Measurements from ENCODE around the gene MT3.
"Not testable (repeated sequence)": the region's sequence is repeated elsewhere in the genome, so short reads cannot be mapped to it uniquely, and the experiment has no call there.

The MT3 gene

DNA sequence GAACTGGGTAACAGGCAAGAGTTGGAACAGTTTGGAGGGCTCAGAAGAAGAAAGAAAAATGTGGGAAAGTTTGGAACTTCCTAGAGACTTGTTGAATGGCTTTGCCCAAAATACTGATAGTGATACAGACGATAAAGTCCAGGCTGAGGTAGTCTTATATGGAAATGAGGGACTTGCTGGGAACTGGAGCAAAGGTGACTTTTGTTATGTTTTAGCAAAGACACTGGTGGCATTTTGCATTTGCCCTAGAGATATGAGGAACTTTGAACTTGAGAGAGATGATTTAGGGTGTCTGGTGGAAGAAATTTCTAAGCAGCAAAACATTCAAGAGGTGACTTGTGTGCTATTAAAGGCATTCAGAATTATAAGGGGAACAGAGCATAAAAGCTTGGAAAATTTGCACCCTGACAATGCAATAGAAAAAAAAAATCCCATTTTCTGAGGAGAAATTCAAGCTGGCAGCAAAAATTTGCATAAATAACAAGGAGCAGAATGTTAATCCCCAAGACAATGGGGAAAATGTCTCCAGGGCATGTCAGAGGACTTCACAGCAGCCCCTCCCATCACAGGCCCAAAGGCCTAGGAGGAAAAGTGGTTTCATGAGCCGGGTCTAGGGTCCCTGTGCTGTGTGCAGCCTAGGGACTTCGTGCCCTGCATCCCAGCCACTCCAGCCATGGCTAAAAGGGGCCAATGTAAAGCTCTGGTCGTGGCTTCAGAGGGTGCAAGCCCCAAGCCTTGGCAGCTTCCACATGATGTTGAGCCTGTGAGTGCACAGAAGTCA, 32.5 kb downstream of the MT3 start:
- intact Hi-C loops (cut with DNase I); DNase-seq: not testable (repeated sequence)

DNA sequence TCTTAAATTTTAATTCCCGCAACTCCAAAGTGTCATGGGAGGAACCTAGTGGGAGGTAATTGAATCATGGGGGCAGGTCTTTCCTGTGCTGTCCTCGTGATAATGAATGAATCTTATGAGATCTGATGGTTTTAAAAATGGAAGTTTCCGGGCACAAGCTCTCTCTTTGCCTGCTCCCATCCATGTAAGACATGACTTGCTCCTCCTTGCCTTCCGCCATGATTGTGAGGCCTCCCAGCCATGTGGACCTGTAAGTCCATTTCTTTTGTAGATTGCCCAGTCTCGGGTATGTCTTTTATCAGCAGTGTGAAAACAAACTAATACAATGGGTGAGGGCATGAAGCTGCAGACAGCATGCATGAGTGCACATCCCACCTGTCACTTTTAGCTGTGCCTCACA, 33.9 kb downstream of the MT3 start:
- intact Hi-C loops (cut with DNase I), result not testable (repeated sequence)

DNA sequence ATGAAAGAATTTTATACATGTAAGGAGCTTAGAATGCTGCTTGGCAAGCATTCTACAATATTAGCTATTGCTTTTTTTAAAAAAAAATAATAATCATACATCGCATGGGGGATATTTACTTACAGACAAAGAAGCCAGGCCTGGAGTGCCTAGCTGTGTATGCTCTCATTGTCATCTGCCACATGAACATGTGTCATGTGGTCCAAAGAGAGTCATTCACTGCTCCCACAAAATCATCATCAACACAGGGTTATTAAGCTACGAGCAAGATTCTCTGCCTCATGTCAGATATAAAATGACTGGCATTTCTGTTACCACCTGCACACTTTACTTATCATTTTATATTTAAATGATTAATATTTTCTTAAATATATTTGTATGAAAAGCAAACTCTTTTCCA, 34.3 kb downstream of the MT3 start:
- DNase-seq, result peak in 2 of 42 donors; percentile 35 to 71
- intact Hi-C loops (cut with DNase I), result no loop called here

More for the DNA sequence above, 33.9 kb downstream of the MT3 start:
- not testable (repeated sequence) for DNase-seq

DNA sequence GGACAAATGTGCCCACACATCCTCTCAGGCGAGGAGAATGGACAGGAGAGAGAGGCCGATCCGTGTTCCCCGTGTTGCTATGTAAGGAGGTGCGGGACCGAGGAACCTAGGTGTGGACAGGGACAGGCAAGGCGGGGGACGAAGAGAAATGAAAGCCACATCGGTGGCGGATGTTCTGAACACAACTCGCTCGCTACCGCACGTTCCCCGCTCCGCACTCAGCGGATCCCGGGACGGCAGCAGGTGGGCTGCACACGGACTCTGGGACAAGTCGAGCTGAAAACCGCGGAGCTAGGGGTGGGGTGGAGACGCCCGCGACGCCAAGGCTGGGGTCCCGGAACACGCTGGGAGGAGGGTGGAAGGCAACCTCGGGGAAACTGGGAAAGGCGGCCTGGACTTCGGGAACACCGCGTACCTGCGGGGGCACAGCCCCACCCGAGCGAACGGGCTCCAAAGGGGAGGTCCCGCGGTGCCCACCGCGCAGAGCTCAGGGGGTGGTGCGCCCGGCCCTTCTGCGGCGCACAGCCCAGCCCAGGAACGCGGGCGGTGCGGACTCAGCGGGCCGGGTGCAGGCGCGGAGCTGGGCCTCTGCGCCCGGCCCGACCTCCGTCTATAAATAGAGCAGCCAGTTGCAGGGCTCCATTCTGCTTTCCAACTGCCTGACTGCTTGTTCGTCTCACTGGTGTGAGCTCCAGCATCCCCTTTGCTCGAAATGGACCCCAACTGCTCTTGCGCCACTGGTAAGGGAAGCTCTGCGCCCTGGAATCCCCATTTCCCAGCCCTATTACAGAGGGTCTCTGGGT, 36.0 kb downstream of the MT3 start, which contains the start of gene MT1E:
TSS of gene MT1E (plus strand) at position 642 of the 803 bp plus-strand sequence. CDS start at position 713, 71 bp downstream.
- peak in 41 of 42 donors; percentile 32 to 86 (median 65) for DNase-seq
- intact Hi-C loops (cut with DNase I), result no loop called here

DNA sequence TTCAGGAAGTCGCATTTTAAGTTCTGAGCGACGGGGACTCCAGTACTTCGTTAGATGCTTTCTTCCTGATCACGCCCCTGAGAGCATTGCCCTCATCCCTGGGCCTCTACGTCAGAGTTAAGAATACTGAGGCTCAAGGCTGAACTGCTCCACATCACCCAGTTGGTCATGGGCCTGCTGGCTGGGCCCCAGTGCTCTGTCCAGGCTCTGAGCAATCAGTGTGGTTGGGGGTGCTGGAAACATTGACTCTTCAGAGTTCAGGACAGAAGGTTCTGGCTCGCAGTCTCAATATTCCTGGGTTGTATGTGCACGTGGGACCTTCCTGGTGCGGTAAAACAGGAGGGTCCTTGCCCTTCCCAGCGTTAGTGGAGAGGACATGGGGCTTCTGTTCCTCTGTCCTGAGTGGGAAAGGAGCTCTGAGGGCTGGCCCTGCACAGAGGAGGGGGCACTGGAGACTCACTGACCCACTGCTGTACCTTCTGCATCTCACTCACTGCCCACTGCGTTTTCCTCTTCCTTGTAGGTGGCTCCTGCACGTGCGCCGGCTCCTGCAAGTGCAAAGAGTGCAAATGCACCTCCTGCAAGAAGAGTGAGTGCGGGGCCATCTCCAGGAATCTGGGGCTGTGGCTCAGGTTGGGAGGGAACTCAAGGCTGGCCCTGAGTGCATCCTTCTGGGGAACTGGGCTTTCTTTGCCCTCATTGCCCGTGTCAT, 36.8 kb downstream of the MT3 start:
- intact Hi-C loops (cut with DNase I), result no loop called here

DNA sequence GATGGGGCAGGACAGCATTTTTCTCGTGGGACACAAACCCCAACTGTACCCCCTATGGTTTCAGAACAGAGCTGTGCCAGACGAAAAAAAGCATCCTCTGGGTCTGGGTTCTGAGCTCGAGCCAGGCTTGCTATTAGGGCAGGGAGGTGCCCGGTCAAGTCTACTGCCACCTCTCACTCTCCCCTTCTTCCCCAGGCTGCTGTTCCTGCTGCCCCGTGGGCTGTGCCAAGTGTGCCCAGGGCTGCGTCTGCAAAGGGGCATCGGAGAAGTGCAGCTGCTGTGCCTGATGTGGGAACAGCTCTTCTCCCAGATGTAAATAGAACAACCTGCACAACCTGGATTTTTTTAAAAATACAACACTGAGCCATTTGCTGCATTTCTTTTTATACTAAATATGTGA, 37.4 kb downstream of the MT3 start:
- no peak for DNase-seq
- intact Hi-C loops (cut with DNase I), result no loop called here

More for the DNA sequence above, 36.8 kb downstream of the MT3 start:
- DNase-seq, result peak in 6 of 42 donors; percentile 28 to 65 (median 39)

DNA sequence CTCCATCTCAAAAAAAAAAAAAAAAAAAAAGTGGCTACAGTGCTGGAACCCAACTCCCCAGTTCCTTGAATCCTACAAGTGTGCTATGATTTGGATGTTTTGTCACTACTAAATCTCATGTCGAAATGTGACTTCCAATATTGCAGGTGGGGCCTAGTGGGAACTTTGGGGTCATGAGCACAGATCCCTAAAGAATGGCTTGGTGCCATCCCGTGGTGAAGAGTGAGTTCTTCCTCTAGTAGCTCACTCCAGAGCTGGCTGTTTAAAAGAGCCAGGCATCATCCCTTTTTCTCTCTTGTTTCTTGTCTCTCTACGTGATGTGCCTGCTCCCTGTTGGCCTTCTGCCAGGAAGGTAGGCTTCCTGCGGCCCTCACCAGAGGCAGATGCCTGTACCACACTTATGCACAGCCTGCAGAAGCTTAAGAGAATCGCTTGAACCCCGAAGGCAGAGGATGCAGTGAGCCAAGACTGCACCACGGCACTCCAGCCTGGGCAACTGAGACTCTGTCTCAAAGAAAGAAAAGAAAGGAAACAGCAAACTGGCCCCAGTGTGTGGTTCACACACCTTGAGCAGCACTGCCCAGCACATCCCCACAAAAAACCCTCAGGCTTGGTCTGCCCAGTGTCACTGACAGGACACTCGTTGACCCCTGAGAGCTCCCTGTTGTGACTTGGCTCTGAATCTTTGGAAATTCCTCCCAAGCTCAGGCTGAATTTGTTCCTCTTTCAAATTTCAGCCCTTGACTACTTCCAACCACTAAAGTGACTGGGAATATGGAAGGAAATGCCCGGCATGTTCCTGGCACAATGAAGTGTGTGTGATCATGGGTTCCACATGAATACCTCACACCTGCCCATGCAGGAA, 39.4 kb downstream of the MT3 start:
- DNase-seq, result no peak
- intact Hi-C loops (cut with DNase I), result no loop called here

DNA sequence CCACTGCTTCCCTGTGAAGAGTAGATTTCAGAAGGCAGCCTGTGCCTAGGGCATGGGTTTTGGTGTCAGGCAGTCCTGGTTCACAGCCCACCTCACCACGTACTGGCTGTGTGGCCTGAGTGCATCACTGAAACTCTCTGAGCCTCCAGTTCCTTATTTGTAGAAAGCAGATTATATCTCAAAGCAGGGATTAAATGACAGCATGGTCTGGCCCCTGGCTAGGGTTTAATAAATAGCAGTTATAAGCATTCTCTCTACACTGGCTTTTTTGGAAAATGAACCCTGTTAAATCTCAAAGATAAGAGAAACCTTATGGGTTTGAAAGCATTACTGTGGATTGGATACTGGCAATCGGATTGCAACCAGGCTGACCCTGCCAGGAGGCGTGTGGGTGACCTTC, 40.2 kb downstream of the MT3 start:
- intact Hi-C loops (cut with DNase I), result no loop called here
- no peak for DNase-seq

DNA sequence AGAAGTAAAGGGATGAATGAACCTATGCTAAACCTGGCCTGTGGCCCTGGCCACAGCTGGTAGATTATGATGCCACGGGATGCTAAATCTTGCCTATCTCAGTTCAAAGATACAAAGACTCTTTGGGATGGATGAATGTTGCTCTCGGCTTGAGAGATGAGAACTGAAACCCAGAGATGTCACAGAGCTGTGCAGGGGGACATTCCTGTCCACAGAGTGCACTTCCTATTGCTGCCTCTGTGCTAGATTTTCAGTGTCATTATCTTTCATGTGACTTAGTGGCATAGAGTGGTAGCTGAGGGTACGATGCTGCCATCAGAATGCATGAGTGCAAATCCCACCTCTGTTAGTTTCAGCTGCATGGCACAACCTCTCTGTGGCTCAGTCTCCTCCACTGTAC, 40.8 kb downstream of the MT3 start:
- DNase-seq, result no peak
- intact Hi-C loops (cut with DNase I), result no loop called here

DNA sequence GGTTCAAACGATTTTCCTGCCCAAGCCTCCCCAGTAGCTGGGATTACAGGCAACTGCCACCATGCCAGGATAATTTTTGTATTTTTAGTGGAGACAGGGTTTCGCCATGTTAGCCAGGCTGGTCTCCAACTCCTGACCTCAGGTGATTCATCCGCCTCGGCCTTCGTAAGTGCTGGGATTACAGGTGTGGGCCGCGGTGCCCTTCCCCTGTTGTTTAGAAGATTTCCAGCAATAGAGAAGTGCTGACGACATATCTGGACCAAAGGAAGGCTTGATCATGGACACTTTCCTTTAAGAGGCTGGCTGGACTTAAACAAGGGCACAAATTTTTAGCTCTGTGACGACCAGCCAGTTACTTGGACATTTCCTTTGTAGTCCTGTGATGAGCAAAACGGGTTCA, 41.9 kb downstream of the MT3 start:
- intact Hi-C loops (cut with DNase I), result no loop called here

DNA sequence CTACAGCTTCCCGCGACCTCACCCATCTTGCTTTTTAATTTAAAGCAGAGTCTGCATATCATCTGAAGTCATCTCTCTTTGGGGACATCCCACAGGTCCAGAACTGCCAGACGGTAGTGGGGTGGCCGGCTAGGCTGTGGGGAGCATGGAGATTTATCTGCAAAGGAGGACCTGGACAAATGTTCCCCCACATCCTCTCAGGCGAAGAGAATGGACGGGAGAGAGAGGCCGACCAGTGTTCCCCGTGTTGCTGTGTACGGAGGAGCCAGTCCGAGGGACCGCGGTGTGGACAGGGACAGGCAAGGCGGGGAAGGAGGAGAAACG, 42.5 kb downstream of the MT3 start:
- intact Hi-C loops (cut with DNase I), result no loop called here
- no peak for DNase-seq

More for the DNA sequence above, 41.9 kb downstream of the MT3 start:
- no peak for DNase-seq

DNA sequence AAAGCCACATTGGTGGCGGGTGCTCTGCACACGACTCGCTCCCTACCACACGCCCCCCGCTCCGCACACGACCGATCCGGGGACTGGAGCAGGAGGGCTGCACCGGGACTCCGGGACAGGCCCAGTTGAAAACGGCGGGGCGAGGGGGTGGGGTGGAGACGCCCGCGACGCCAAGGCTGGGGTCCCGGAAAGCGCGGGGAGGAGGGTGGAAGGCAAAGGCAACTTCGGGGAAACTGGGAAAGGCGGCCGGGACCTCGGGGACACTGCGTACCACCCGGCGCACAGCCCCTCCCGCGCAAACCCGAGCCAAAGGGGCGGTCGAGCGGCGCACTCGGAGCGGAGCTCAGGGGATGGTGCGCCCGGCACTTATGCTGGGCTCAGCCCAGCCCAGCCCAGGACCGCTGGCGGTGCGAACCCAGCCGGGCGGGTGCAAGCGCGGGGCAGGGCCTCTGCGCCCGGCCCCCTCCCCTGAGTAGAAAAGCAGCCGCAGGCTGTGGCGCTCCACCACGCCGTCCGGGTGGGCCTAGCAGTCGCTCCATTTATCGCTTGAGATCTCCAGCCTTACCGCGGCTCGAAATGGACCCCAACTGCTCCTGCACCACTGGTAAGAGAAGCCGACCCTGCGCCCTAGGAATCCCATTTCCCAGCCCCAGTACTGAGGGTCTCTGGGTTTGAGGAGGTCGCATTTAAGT, 43.0 kb downstream of the MT3 start, which contains the start of gene MT1M:
TSS of gene MT1M (plus strand) at position 504 of the 692 bp plus-strand sequence. CDS start at position 577, 73 bp downstream.
- DNase-seq, result peak in 41 of 42 donors; percentile 27 to 82 (median 61)
- intact Hi-C loops (cut with DNase I), result no loop called here

DNA sequence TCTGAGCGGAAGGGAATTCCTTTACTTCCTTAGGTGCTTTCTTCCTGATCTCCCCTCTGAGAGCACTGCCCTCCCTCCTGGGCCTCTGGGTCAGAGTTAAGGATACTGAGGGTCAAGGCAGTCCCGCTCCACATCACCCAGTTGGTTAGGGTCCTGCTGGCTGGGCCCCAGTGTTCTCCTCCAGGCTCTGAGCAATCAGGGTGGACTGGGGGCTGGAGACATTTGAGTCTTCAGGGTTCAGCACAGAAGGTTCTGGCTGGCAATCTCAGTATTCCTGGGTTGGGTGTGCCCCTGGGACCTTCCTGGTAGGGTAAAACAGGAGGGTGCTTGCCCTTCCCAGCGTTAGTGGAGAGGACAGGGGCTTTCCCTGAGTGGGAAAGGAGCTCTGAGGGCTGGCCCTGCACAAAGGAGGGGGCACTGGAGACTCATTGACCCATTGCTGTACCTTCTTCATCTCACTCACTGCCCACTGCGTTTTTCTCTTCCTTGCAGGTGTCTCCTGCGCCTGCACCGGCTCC, 43.6 kb downstream of the MT3 start:
- no peak for DNase-seq
- intact Hi-C loops (cut with DNase I), result no loop called here

DNA sequence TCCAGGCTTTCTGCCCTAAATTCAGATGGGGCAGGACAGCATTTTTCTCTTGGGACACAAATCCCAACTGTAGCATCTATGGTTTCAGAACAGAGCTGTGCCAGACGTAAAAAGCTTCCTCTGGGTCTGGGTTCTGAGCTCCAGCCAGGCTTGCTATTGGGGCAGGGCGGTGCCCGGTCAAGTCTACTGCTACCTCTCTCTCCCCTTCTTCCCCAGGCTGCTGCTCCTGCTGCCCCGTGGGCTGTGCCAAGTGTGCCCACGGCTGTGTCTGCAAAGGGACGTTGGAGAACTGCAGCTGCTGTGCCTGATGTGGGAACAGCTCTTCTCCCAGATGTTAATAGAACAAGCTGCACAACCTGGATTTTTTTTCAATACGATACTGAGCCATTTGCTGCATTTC, 44.2 kb downstream of the MT3 start:
- DNase-seq, result no peak
- intact Hi-C loops (cut with DNase I), result no loop called here

DNA sequence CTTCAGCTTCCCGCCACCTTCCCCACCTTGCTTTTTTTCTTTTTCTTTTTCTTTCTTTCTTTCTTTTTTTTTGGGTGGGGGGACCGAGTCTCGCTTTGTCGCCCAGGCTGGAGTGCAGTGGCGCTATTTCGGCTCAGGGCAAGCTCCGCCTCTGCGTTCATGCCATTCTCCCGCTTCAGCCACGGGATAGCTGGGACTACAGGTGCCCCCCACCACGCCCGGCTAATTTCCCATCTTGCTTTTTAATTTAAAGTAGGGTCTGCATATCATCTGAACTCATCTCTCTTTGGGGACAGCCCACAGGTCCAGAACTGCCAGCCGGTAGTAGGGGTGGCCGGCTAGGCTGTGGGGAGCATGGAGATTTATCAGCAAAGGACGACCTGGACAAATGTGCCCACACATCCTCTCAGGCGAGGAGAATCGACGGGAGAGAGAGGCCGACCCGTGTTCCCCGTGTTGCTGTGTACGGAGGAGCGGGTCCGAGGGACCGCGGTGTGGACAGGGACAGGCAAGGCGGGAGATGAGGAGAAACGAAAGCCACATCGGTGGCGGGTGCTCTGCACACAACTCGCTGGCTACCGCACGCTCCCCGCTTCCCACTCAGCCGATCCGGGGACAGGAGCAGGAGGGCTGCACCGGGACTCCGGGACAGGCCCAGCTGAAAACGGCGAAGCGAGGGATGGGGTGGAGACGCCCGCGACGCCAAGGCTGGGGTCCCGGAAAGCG, 45.5 kb downstream of the MT3 start:
- no peak for DNase-seq
- intact Hi-C loops (cut with DNase I), result no loop called here

DNA sequence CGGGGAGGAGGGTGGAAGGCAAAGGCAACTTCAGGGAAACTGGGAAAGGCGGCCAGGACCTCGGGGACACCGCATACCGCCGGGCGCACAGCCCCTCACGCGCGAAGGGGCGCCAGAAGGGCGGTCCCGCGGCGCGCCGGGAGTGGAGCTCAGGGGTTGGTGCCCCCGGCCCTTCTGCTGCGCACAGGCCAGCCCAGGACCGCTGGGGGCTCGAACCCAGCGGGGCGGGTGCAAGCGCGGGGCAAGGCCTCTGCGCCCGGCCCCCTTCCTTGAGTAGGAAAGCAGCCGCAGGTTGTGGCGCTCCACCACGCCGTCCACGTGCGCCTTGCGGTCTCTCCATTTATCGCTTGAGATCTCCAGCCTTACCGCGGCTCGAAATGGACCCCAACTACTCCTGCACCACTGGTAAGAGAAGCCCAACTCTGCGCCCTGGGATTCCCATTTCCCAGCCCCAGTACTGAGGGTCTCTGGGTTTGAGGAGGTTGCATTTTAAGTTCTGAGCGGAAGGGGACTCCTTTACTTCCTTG, 46.2 kb downstream of the MT3 start:
- intact Hi-C loops (cut with DNase I), result no loop called here

More for the DNA sequence above, 46.2 kb downstream of the MT3 start:
- DNase-seq, result no peak

Measured in head of caudate nucleus (tissue), 42 donors.